Measurements from ENCODE around the gene CR2.

DNA sequence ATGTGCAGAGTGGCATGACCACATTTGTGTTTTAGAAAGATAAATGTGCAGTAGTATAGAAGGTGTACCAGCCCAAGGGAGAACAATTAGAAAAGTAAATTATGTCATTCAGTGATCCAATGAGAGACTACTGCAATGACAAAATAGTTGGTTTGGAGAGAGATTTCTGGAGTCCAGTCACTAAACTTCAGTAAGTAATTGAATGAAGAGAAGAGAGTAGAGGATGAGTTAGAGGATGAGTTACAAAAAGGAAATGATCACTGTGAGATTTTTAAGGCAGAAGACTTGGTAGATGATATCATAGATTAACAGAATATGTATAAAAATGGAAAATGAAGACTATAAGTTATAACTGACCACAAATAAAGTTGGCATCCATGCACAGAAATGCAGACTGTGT is 8.4 kb downstream of the CR2 start:
- TF ChIP-seq, protein P1, sequence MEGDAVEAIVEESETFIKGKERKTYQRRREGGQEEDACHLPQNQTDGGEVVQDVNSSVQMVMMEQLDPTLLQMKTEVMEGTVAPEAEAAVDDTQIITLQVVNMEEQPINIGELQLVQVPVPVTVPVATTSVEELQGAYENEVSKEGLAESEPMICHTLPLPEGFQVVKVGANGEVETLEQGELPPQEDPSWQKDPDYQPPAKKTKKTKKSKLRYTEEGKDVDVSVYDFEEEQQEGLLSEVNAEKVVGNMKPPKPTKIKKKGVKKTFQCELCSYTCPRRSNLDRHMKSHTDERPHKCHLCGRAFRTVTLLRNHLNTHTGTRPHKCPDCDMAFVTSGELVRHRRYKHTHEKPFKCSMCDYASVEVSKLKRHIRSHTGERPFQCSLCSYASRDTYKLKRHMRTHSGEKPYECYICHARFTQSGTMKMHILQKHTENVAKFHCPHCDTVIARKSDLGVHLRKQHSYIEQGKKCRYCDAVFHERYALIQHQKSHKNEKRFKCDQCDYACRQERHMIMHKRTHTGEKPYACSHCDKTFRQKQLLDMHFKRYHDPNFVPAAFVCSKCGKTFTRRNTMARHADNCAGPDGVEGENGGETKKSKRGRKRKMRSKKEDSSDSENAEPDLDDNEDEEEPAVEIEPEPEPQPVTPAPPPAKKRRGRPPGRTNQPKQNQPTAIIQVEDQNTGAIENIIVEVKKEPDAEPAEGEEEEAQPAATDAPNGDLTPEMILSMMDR (conservative IDR thresholded peaks at IDR 0.05; ENCODE audit: low read depth, low read length) = no peak
- TF ChIP-seq EZH2 (IDR thresholded peaks at IDR 0.05; ENCODE audit: low read length, unreplicated experiment) (no peak), EZH2phosphoT487 (IDR thresholded peaks at IDR 0.05; ENCODE audit: borderline replicate concordance, low read length) (no peak)
